ENCODE measurements around the gene ZNF219. TPM values are rescaled to one million over a fixed set of nuclear protein-coding genes. Genes with fewer than 3 reads are reported as not detected.
"Not testable (repeated sequence)": the region's sequence is repeated elsewhere in the genome, so short reads cannot be mapped to it uniquely, and the experiment has no call there.

ZNF219 gene
- polyA plus RNA-seq, 1 donor from 2014 or later, result 40.6 TPM

GRCh38 chr14:21042918-21043317 lies 55.5 kb downstream of the ZNF219 start:
- Histone ChIP-seq H3K79me2 (replicated peaks; ENCODE audit: insufficient read depth, low read length) (no peaks in the 10 kb centered on the region), H3F3A (ENCODE audit: insufficient read depth, low read length, poor library complexity, severe bottlenecking) (no peaks in the 10 kb centered on the region), H3K4me3 (ENCODE audit: low read length) (no peak overlapping the region), H3K9ac (ENCODE audit: low read length) (no peak overlapping the region), H3K36me3 (ENCODE audit: insufficient read depth, low read length) (no peaks in the 10 kb centered on the region), H3K9me2 (ENCODE audit: insufficient read depth, low read length) (no peaks in the 10 kb centered on the region), H3K9me3 (ENCODE audit: low read length) (no peaks in the 10 kb centered on the region), H2AFZ (ENCODE audit: low read depth, low read length) (no peak overlapping the region), H3K4me2 (ENCODE audit: low read length) (no peak overlapping the region), H3K27me3 (ENCODE audit: insufficient read depth, low read depth, low read length) (no peaks in the 10 kb centered on the region), H4K20me1 (ENCODE audit: insufficient read depth) (no peaks in the 10 kb centered on the region), H3K27ac (ENCODE audit: low read length) (no peak overlapping the region)
- no peak for TF ChIP-seq CTCF (IDR thresholded peaks at IDR 0.05; ENCODE audit: poor library complexity, severe bottlenecking)
- TF ChIP-seq TAF1 (IDR thresholded peaks at IDR 0.05; ENCODE audit: low read depth), result no peak
- TF ChIP-seq POLR2AphosphoS5 (IDR thresholded peaks at IDR 0.05), result no peak
- TF ChIP-seq EZH2 (IDR thresholded peaks at IDR 0.05; ENCODE audit: borderline replicate concordance, insufficient read depth, low read length, poor library complexity, severe bottlenecking), result no peak
- no peak for TF ChIP-seq EP300 (conservative IDR thresholded peaks at IDR 0.05; ENCODE audit: poor library complexity, severe bottlenecking)
- no peak for TF ChIP-seq MXI1 (conservative IDR thresholded peaks at IDR 0.05; ENCODE audit: poor library complexity, severe bottlenecking)
- TF ChIP-seq SMC3 (conservative IDR thresholded peaks at IDR 0.05; ENCODE audit: poor library complexity), result no peak
- TF ChIP-seq RAD21 (conservative IDR thresholded peaks at IDR 0.05), result no peak
- no peak for TF ChIP-seq REST (IDR thresholded peaks at IDR 0.05; ENCODE audit: borderline replicate concordance)

GRCh38 chr14:21041676-21042433 lies 56.6 kb downstream of the ZNF219 start, which contains the start of gene RNASE7:
Gene RNASE7 (plus strand): TSS chr14:21042362. CDS start chr14:21042993, 631 bp downstream.
- Histone ChIP-seq H4K20me1 (ENCODE audit: insufficient read depth) (no peaks in the 10 kb centered on the region), H3F3A (ENCODE audit: insufficient read depth, low read length, poor library complexity, severe bottlenecking) (no peaks in the 10 kb centered on the region), H3K4me3 (ENCODE audit: low read length) (no peak within 1 kb of the TSS), H2AFZ (ENCODE audit: low read depth, low read length) (no peak within 1 kb of the TSS), H3K27ac (ENCODE audit: low read length) (no peak within 1 kb of the TSS), H3K79me2 (replicated peaks; ENCODE audit: insufficient read depth, low read length) (no peaks in the 10 kb centered on the region), H3K27me3 (ENCODE audit: insufficient read depth, low read depth, low read length) (no peaks in the 10 kb centered on the region), H3K36me3 (ENCODE audit: insufficient read depth, low read length) (no peaks in the 10 kb centered on the region), H3K9ac (ENCODE audit: low read length) (no peak within 1 kb of the TSS), H3K9me2 (ENCODE audit: insufficient read depth, low read length) (no peaks in the 10 kb centered on the region), H3K4me2 (ENCODE audit: low read length) (no peak within 1 kb of the TSS), H3K9me3 (ENCODE audit: low read length) (no peaks in the 10 kb centered on the region)
- TF ChIP-seq MXI1 (conservative IDR thresholded peaks at IDR 0.05; ENCODE audit: poor library complexity, severe bottlenecking) (no peak), RAD21 (conservative IDR thresholded peaks at IDR 0.05) (no peak), CTCF (IDR thresholded peaks at IDR 0.05; ENCODE audit: poor library complexity, severe bottlenecking) (no peak), SMC3 (conservative IDR thresholded peaks at IDR 0.05; ENCODE audit: poor library complexity) (no peak), EZH2 (IDR thresholded peaks at IDR 0.05; ENCODE audit: borderline replicate concordance, insufficient read depth, low read length, poor library complexity, severe bottlenecking) (no peak), POLR2AphosphoS5 (IDR thresholded peaks at IDR 0.05) (no peak), TAF1 (IDR thresholded peaks at IDR 0.05; ENCODE audit: low read depth) (no peak), REST (IDR thresholded peaks at IDR 0.05; ENCODE audit: borderline replicate concordance) (no peak), EP300 (conservative IDR thresholded peaks at IDR 0.05; ENCODE audit: poor library complexity, severe bottlenecking) (no peak)

- not testable (repeated sequence) for H3F3A ChIP-seq (ENCODE audit: insufficient read depth, low read length, poor library complexity, severe bottlenecking); H3K4me2 ChIP-seq (ENCODE audit: low read length); H3K9me2 ChIP-seq (ENCODE audit: insufficient read depth, low read length); H3K36me3 ChIP-seq (ENCODE audit: insufficient read depth, low read length); H3K9me3 ChIP-seq (ENCODE audit: low read length); H3K27ac ChIP-seq (ENCODE audit: low read length); H3K4me3 ChIP-seq (ENCODE audit: low read length); H4K20me1 ChIP-seq (ENCODE audit: insufficient read depth); H3K27me3 ChIP-seq (ENCODE audit: insufficient read depth, low read depth, low read length); H2AFZ ChIP-seq (ENCODE audit: low read depth, low read length); H3K9ac ChIP-seq (ENCODE audit: low read length); H3K79me2 ChIP-seq (replicated peaks; ENCODE audit: insufficient read depth, low read length)
Observed at GRCh38 chr14:21040941-21041340, 57.5 kb downstream of the ZNF219 start.

Measured in neural cell (in vitro differentiated cells).